Suprapubic skin (tissue), 4 donors: ENCODE results near the gene RHEB. TPM values are rescaled to one million over a fixed set of nuclear protein-coding genes. Genes with fewer than 3 reads are reported as not detected.

Experiments
- DNase-seq, 2 donors: peaks; one replicate each; pipeline ENCODE4 v3.0.0-alpha.2; 2019; ENCODE audit warnings: low spot score in 2 of 2
- H3K27ac ChIP-seq: fragments of 200-600 bp; sonication (generic); one replicate; pipeline ENCODE4 v1.5.1; 2019
- H3K27me3 ChIP-seq: fragments of 200-600 bp; sonication (generic); one replicate; pipeline ENCODE4 v1.5.1; 2019
- H3K36me3 ChIP-seq: fragments of 200-600 bp; sonication (generic); one replicate; pipeline ENCODE4 v1.5.1; 2019
- H3K4me1 ChIP-seq: fragments of 200-600 bp; sonication (generic); one replicate; pipeline ENCODE4 v1.5.1; 2019
- H3K4me3 ChIP-seq: fragments of 200-600 bp; sonication (generic); one replicate; pipeline ENCODE4 v1.5.1; 2019; ENCODE audit warnings: mild to moderate bottlenecking
- H3K9me3 ChIP-seq: fragments of 200-600 bp; sonication (generic); one replicate; pipeline ENCODE4 v1.5.1; 2019
- CTCF ChIP-seq, 2 donors: fragments of 200-600 bp in 1 of 2; fragments of 450-650 bp in 1 of 2; sonication (generic) in 1 of 2; IDR thresholded peaks; one replicate each; pipeline ENCODE4 v1.5.1; 2016 to 2019; ENCODE audit warnings: antibody characterized with exemption in 2 of 2, mild to moderate bottlenecking in 1 of 2, moderate library complexity in 1 of 2
- EP300 ChIP-seq: sonication (generic); formaldehyde crosslinking; IDR thresholded peaks from one replicate; pipeline ENCODE4 v1.6.1; 2017; ENCODE audit warnings: antibody characterized with exemption
- POLR2A ChIP-seq, 2 donors: fragments of 450-650 bp; IDR thresholded peaks; one replicate each; pipeline ENCODE4 v1.6.1; 2017; ENCODE audit warnings: antibody characterized with exemption in 2 of 2, mild to moderate bottlenecking in 2 of 2, moderate library complexity in 2 of 2
- POLR2AphosphoS5 ChIP-seq, 3 donors: sonication (generic); formaldehyde crosslinking; IDR thresholded peaks; one replicate each; pipeline ENCODE4 v1.6.1; 2017; ENCODE audit warnings: antibody characterized with exemption in 3 of 3
- WGBS: methylation state at CpG from one replicate; pipeline ENCODE4 v1.1.5; 2018; 5-methylcytosine and 5-hydroxymethylcytosine counted together
- total RNA-seq, 4 donors: library from RNA; depleted of rRNA; stranded (reverse); fragments of >200 nt; gene quantifications; one replicate each; pipeline ENCODE4 v1.1.0, GENCODE V29; 2016

Gene RHEB
- total RNA-seq, 4 donors from 2014 or later, result 46.5 to 62.2 (median 53.9) TPM

GRCh38 chr7:151416112-151416940, 103.4 kb downstream of the RHEB start:
- Histone ChIP-seq H3K27me3 (peaks cover 25% of the 10 kb centered on the region), H3K4me1 (peaks cover 4% of the 10 kb centered on the region), H3K27ac (no peak overlapping the region), H3K9me3 (no peaks in the 10 kb centered on the region), H3K4me3 (no peak overlapping the region), H3K36me3 (no peaks in the 10 kb centered on the region)
- WGBS, result 81% methylated on average over 8 of the region's 10 CpGs
- TF ChIP-seq POLR2AphosphoS5 (IDR thresholded peaks at IDR 0.05) (no peak), CTCF (IDR thresholded peaks at IDR 0.05) (no peak), POLR2A (IDR thresholded peaks at IDR 0.05) (no peak), EP300 (no peak)
- peak in 1 of 2 donors; percentile 27 for DNase-seq

Other genes starting within 250 kb of the RHEB start
- gene NUB1, start 178.1 kb downstream of the RHEB start, total RNA-seq, result 10 to 100 TPM; 39.3 to 70.8 (median 41.7) TPM
- 1 to 10 TPM in 2 of 4 donors, under 1 TPM in 1, not detected in 1; 0.81 to 2.8 (median 1.4) TPM for gene WDR86, start 109.9 kb downstream of the RHEB start, total RNA-seq
- not detected for gene CRYGN, start 79.8 kb downstream of the RHEB start, total RNA-seq